HFF-Myc (cell line): ENCODE measurements around the gene RBFOX2.

Source experiments
- DNase-seq: peaks from one replicate; pipeline ENCODE4 v3.0.0-alpha.2; 2011; ENCODE audit warnings: low read depth; ENCODE audit errors: extremely low read depth
- H3K4me3 ChIP-seq: replicated peaks from 2 replicates; pipeline ENCODE4 v1.5.1; 2011; ENCODE audit warnings: low read depth, mild to moderate bottlenecking, control low read depth, low read length
- TF ChIP-seq, protein P1 (sequence below): IDR thresholded peaks from 2 replicates; pipeline ENCODE4 v1.5.1; 2012; ENCODE audit warnings: mild to moderate bottlenecking, low read depth, low read length, control low read depth; ENCODE audit errors: missing control alignments

RBFOX2 gene

DNA sequence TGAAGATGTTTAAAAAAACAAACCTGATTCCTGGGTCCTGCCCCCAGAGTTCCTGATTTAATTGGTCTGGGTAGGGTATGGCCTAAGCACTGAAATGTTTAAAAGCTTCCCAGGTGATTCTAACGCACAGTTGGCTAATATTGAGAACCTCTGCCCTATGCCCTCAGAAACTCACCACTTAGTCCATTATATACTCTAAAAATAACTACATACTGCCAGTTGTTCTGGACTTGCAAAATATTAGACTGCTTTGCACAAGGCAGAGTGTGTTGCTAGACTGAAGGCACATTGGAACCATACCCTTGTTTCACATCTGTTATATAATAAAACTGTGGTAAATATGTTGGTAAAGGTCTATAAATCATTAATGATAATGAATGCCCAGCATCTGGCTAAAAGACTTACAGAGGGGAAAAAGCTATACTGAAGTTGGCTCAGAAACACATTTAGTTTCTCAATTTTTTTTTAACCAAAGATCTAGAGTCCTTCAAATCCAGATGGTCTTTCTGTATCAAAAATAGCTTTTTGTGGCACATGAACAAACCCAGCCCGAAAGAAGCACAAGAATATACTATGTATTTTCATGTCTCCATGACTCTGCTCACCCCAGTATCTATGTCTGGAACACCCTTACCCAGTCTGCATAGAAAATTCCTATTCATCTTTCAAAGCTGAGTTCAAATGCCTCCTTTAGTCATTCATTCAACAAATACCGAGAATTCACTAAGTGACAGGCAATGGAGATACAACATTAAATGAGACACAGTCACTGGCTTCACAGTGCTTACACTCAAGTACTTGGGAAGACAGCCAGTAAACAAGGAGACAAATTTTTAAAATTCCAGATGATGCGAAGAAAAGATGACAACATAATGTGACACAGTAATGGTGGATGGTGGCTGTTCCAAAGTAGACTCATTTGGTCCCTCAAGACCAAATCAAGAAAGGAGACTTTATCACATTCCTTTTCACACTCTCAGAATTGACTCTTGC is 44.1 kb downstream of the RBFOX2 start:
- TF ChIP-seq, protein P1, sequence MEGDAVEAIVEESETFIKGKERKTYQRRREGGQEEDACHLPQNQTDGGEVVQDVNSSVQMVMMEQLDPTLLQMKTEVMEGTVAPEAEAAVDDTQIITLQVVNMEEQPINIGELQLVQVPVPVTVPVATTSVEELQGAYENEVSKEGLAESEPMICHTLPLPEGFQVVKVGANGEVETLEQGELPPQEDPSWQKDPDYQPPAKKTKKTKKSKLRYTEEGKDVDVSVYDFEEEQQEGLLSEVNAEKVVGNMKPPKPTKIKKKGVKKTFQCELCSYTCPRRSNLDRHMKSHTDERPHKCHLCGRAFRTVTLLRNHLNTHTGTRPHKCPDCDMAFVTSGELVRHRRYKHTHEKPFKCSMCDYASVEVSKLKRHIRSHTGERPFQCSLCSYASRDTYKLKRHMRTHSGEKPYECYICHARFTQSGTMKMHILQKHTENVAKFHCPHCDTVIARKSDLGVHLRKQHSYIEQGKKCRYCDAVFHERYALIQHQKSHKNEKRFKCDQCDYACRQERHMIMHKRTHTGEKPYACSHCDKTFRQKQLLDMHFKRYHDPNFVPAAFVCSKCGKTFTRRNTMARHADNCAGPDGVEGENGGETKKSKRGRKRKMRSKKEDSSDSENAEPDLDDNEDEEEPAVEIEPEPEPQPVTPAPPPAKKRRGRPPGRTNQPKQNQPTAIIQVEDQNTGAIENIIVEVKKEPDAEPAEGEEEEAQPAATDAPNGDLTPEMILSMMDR: no peak
- H3K4me3 ChIP-seq: no peak overlapping the region
- DNase-seq: no peak

DNA sequence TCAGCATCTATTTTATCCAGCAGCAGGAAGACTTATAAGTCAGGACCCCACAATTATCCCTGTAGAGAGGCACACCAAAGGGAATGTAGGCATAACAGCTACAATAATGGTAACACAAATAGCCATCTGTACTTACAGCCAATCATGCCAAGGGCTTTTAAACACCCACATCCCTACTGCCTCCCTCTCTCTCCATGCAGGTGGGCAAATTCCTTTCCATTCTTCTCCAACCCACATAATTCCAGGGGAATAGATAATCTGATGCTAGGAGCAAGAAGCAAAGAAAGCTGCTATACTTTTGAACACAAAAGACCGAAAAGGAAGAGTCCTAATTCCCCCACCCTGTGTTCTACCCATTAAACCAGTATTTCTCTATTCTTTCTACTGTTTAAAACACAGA is 46.7 kb downstream of the RBFOX2 start:
- TF ChIP-seq, protein P1: no peak
- H3K4me3 ChIP-seq: no peak overlapping the region
- no peak for DNase-seq

DNA sequence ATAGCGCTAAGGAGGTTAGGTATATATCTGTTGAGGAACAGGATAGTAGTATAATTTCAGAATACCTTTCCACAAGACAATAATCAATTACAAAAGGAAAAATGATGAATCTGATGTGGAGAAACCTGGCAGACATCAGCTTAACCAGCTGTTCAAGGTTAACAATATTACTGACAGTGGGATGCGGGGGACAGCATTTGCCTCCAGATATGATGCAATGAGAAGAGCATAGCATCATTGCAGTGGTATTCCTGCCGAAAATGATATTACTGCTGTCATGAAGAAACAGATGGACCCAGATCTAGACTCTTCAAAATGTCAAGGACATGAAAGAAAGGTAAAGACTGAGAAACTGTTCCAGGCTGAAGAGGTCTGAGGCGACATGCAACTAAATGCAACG is 49.7 kb downstream of the RBFOX2 start:
- H3K4me3 ChIP-seq: no peak overlapping the region
- TF ChIP-seq, protein P1: no peak
- DNase-seq: no peak

DNA sequence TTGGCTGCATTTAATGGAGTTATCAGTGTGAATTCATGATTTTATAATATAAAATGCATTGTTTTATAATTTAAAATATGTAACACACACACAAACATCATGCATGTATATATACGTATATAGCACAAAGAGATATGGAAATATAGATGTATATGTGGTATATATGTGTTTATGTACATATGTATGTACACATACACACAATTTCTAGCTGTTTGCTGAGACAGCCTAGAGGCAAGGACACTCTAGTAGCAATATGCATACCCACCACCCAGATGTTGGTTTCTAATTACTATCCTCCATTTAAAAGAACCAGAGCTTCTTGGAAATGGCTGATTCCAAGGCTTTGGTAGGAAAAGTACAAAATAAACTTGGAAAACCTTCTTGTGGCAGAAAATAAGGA is 50.4 kb downstream of the RBFOX2 start:
- no peak for DNase-seq
- H3K4me3 ChIP-seq: no peak overlapping the region
- TF ChIP-seq, protein P1: no peak

DNA sequence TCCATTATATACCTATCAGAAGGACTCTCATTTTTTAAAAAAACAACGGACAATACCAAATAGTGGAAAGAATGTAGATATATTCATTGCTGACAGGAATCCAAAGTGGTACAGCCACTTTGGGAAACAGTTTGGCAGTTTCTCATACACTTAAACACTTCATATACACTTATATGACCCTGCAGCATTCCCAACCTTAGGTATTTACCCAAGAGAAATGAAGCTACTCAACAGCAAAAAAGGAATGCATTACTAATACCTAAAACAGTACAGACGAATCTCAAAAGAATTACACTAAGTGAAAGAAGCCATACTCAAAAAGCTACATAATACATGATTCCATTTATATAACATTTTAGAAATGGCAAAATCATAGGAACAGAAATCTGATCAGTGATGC is 51.5 kb downstream of the RBFOX2 start:
- TF ChIP-seq, protein P1: no peak
- no peak overlapping the region for H3K4me3 ChIP-seq

DNA sequence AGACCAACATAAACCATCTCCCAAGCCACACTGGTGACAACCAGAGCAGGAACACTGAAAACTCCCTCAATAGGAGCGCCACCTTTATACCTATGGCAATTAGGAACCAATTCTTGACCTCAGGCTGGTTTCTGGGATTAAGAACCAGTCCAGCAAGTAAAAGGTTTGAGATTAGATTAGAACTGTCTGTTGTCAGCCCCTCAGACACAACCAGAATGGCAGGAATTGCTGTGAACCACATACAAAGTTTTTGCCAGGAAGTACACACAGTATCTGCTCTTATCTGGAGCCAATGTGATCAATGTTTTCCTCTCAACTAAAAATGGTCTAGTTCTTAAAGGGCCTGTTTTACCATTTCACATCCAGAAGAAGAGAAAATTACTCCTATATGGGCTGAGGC is 55.2 kb downstream of the RBFOX2 start:
- TF ChIP-seq, protein P1: no peak
- H3K4me3 ChIP-seq: no peak overlapping the region
- no peak for DNase-seq

More for the DNA sequence above, 51.5 kb downstream of the RBFOX2 start:
- DNase-seq: no peak
